Glutamatergic neuron (in vitro differentiated cells): Measurements from ENCODE around the gene CSTPP1. TPM values are rescaled to one million over a fixed set of nuclear protein-coding genes. Genes with fewer than 3 reads are reported as not detected.

Experiments used
- DNase-seq: peaks from one replicate; pipeline ENCODE4 v3.0.0; 2022
- H3K27ac Mint-ChIP-seq: one replicate; pipeline ENCODE4 v1.8.0; 2020; ENCODE audit warnings: mild to moderate bottlenecking, mixed read lengths, inconsistent platforms; ENCODE audit not compliant: unreplicated experiment
- H3K27me3 Mint-ChIP-seq: one replicate; pipeline ENCODE4 v1.8.0; 2020; ENCODE audit warnings: mild to moderate bottlenecking, moderate library complexity, mixed read lengths, inconsistent platforms; ENCODE audit not compliant: unreplicated experiment
- H3K36me3 Mint-ChIP-seq: one replicate; pipeline ENCODE4 v1.8.0; 2020; ENCODE audit warnings: mild to moderate bottlenecking, mixed read lengths, inconsistent platforms; ENCODE audit not compliant: unreplicated experiment
- H3K4me1 Mint-ChIP-seq: one replicate; pipeline ENCODE4 v1.8.0; 2020; ENCODE audit warnings: mild to moderate bottlenecking, low read depth, mixed read lengths, inconsistent platforms; ENCODE audit not compliant: unreplicated experiment
- H3K4me3 Mint-ChIP-seq: one replicate; pipeline ENCODE4 v1.8.0; 2020; ENCODE audit warnings: mild to moderate bottlenecking, mixed read lengths, inconsistent platforms; ENCODE audit not compliant: unreplicated experiment
- H3K9me3 Mint-ChIP-seq: one replicate; pipeline ENCODE4 v1.8.0; 2020; ENCODE audit warnings: mild to moderate bottlenecking, moderate library complexity, mixed read lengths, inconsistent platforms; ENCODE audit not compliant: unreplicated experiment
- total RNA-seq: library from RNA; stranded (reverse); fragmentation: NEBNext Ultra II Directional; extraction: Animal tissue kit (Norgen Biotek cat#: 25700); gene quantifications from one replicate; pipeline ENCODE4 v1.2.1, GENCODE V29; 2021; ENCODE audit not compliant: unreplicated experiment
- TF ChIP-seq, protein P1 (sequence below): fragments of 200-600 bp; sonication (generic); IDR thresholded peaks from one replicate; pipeline ENCODE4 v1.5.0; 2021; ENCODE audit not compliant: partially characterized antibody, unreplicated experiment

Gene CSTPP1
- total RNA-seq, 1 donor from 2014 or later: 35.5 TPM

DNA sequence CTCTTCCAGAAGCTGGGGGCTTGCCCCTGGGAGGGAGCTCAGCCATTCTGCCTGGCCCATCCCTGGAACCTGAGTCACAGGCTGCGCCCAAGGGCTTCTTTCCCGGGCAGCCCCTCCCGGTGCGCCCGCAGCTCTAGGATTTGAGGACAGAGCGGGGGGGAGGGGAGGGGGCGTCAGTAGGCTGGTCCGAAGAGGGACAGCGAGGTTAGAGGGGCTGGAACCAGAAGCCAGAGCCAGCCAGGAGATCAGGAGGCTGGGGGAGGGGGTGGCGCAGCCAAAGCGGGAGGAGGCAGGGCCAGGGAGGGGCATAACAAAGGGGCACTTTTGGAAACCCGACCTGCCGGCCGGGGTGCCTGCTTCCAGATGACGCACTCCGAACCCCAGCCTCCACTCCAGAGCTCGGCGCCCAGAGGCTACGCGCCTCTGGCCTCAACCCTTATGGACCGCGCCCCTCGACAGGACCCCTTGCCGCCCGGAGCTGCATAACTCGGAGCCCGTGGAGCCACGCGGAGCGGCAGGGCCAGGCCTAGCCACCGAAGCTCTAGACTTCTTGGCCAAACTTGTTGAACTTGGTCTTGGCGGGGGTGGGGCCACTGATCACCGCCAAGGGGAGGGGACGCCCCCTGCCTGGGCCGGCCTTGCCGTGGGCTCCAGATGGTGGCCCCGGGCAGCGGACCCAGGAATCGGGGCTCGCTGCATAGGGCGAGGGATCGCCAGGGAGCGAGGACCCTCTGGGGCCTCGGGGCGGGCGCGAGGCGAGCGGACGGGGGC is 248.9 kb downstream of the CSTPP1 start:
- H3K27ac Mint-ChIP-seq: no peak overlapping the region

DNA sequence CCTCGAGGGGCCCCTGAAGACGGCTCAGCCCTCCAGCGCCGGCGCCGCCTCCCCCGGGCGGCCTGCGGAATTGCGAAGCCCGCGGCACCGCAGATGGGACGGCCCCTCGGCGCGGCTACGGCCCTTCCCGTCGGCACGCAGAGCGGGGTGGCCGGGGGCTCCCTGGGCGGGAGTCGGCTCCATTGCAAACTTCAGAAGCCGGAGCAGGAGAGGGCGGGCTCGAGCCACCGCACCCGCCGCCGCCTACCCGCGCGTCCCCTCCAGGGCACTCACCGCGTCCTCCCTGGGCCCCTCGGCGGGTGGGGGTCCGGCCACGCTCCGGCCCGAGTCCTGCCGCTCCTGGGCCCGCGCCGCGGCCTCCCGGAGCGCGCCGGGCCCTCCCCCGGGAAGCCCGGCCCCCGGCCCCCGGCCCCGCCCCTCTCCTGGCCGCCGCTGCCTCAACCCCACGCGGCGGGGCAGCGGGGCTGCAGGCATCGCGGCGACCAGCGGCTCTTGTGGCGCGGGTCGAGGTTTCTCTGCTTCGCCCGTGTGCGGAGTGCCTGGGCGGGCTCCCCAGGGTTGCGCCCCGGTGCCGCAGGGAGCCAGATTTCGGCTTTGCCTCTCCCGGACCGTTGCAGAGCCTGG is 249.6 kb downstream of the CSTPP1 start, which contains the start of gene PACSIN3:
Gene PACSIN3, minus strand, starts transcription at position 359 of the 624 bp plus-strand sequence. CDS start 3,707 bp downstream, outside the sequence.
- peak within 1 kb of the TSS; percentile 67 for H3K4me3 Mint-ChIP-seq
- H3K9me3 Mint-ChIP-seq: peaks cover 2% of the 10 kb centered on the region
- no peaks in the 10 kb centered on the region for H3K36me3 Mint-ChIP-seq
- TF ChIP-seq, protein P1, sequence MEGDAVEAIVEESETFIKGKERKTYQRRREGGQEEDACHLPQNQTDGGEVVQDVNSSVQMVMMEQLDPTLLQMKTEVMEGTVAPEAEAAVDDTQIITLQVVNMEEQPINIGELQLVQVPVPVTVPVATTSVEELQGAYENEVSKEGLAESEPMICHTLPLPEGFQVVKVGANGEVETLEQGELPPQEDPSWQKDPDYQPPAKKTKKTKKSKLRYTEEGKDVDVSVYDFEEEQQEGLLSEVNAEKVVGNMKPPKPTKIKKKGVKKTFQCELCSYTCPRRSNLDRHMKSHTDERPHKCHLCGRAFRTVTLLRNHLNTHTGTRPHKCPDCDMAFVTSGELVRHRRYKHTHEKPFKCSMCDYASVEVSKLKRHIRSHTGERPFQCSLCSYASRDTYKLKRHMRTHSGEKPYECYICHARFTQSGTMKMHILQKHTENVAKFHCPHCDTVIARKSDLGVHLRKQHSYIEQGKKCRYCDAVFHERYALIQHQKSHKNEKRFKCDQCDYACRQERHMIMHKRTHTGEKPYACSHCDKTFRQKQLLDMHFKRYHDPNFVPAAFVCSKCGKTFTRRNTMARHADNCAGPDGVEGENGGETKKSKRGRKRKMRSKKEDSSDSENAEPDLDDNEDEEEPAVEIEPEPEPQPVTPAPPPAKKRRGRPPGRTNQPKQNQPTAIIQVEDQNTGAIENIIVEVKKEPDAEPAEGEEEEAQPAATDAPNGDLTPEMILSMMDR: no peak
- no peak within 1 kb of the TSS for H3K27ac Mint-ChIP-seq
- peaks cover 18% of the 10 kb centered on the region for H3K4me1 Mint-ChIP-seq
- DNase-seq: peak; percentile 47
- H3K27me3 Mint-ChIP-seq: peaks cover 3% of the 10 kb centered on the region

More for the DNA sequence above, 248.9 kb downstream of the CSTPP1 start:
- DNase-seq: peak; percentile 42
- Mint-ChIP-seq H3K36me3 (no peaks in the 10 kb centered on the region), H3K27me3 (peaks cover 3% of the 10 kb centered on the region), H3K9me3 (no peaks in the 10 kb centered on the region), H3K4me1 (peaks cover 18% of the 10 kb centered on the region), H3K4me3 (no peak overlapping the region)
- TF ChIP-seq, protein P1: no peak

DNA sequence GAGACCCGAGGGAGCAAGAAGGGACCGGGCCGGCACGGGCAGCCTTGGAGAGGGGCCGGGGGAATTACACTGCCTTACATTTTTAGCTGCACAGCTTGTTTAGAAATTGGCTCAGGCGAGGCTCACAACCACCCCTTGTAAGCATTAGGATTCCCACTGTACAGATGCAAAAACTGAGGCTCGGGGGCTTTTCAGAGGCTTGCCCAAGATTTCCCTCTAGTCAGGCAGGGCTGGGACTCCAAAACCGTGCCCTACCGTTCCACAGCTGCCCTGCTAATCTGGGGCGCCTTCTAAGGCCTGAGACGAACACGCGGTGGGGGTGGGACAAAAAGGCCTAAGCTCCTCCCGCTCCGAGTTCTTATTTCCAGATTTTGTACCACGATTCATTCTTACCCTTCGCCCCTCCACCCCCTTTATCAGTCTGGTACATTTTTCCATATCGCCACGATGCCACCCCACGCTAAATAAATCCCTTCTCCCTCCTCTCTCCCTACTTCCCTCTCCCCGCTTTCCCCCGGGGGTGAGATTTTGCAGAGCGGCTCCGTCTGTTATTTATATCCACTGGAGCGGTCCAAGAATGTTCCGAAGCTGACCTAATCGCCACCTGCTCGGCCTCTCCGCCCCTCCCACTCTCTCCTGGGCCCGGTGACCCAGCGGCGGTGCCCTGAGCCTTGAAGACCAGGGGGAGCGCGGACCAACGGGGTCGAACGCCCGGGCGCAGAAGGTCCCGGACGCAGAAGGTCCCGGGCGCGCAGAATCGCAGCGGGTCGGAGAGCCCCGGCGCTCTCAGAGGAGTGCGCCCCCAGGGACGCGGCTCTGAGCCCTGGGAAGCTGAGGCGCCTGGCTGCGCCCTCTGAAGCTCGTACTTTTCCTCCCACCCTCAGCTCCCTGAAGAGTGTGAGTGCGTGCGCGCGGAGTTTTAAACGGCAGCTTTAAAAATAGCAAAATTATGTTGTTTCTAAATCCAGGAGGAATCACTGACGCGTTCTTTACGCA is 250.4 kb downstream of the CSTPP1 start:
- Mint-ChIP-seq H3K9me3 (peaks cover 2% of the 10 kb centered on the region), H3K4me1 (peaks cover 18% of the 10 kb centered on the region), H3K4me3 (peak overlapping the region; percentile 67), H3K36me3 (no peaks in the 10 kb centered on the region), H3K27ac (no peak overlapping the region), H3K27me3 (peaks cover 3% of the 10 kb centered on the region)
- TF ChIP-seq, protein P1: no peak
- peak; percentile 62 for DNase-seq

- Mint-ChIP-seq H3K4me1 (peaks cover 18% of the 10 kb centered on the region), H3K27me3 (peaks cover 3% of the 10 kb centered on the region), H3K4me3 (peak overlapping the region; percentile 67), H3K36me3 (no peaks in the 10 kb centered on the region), H3K9me3 (peaks cover 2% of the 10 kb centered on the region), H3K27ac (peak overlapping the region; percentile 28)
- TF ChIP-seq, protein P1: no peak
- no peak for DNase-seq
Observed at GRCh38 chr11:47187723-47188122, 251.2 kb downstream of the CSTPP1 start.
